Measurements from ENCODE around the gene ORMDL3. TPM values are rescaled to one million over a fixed set of nuclear protein-coding genes. Genes with fewer than 3 reads are reported as not detected.

Gene ORMDL3
- total and polyA plus RNA-seq, 10 of the 15 experiments (the other 5 are each of a cell fraction or from before 2014, with no cell fraction given) = 8.8 to 98.1 (median 49.9) TPM

DNA sequence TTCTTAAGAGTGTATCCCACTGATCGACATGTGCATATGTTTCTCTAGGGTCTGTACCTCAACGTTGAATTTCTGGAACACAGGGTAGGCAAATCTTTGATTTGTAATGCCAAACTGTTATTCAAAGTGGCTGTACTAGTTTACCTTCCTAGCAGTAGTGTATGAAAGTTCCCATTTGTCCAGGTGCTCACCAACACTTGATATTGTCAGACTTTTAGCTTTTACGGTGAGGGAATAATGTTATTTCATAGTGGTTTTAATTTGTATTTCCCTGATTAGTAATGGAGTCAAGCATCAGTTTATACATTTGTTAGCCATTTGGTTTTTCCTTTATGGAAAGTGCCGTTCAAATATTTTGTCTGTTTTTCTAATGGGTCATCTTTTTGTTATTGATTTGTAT is 29.3 kb downstream of the ORMDL3 start (continued):
- TF ChIP-seq, protein P1, sequence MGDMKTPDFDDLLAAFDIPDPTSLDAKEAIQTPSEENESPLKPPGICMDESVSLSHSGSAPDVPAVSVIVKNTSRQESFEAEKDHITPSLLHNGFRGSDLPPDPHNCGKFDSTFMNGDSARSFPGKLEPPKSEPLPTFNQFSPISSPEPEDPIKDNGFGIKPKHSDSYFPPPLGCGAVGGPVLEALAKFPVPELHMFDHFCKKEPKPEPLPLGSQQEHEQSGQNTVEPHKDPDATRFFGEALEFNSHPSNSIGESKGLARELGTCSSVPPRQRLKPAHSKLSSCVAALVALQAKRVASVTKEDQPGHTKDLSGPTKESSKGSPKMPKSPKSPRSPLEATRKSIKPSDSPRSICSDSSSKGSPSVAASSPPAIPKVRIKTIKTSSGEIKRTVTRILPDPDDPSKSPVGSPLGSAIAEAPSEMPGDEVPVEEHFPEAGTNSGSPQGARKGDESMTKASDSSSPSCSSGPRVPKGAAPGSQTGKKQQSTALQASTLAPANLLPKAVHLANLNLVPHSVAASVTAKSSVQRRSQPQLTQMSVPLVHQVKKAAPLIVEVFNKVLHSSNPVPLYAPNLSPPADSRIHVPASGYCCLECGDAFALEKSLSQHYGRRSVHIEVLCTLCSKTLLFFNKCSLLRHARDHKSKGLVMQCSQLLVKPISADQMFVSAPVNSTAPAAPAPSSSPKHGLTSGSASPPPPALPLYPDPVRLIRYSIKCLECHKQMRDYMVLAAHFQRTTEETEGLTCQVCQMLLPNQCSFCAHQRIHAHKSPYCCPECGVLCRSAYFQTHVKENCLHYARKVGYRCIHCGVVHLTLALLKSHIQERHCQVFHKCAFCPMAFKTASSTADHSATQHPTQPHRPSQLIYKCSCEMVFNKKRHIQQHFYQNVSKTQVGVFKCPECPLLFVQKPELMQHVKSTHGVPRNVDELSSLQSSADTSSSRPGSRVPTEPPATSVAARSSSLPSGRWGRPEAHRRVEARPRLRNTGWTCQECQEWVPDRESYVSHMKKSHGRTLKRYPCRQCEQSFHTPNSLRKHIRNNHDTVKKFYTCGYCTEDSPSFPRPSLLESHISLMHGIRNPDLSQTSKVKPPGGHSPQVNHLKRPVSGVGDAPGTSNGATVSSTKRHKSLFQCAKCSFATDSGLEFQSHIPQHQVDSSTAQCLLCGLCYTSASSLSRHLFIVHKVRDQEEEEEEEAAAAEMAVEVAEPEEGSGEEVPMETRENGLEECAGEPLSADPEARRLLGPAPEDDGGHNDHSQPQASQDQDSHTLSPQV (IDR thresholded peaks at IDR 0.05) = no peak
- TF ChIP-seq RAD21 (IDR thresholded peaks at IDR 0.05; ENCODE audit: insufficient read depth, low read depth, low read length) = no peak

DNA sequence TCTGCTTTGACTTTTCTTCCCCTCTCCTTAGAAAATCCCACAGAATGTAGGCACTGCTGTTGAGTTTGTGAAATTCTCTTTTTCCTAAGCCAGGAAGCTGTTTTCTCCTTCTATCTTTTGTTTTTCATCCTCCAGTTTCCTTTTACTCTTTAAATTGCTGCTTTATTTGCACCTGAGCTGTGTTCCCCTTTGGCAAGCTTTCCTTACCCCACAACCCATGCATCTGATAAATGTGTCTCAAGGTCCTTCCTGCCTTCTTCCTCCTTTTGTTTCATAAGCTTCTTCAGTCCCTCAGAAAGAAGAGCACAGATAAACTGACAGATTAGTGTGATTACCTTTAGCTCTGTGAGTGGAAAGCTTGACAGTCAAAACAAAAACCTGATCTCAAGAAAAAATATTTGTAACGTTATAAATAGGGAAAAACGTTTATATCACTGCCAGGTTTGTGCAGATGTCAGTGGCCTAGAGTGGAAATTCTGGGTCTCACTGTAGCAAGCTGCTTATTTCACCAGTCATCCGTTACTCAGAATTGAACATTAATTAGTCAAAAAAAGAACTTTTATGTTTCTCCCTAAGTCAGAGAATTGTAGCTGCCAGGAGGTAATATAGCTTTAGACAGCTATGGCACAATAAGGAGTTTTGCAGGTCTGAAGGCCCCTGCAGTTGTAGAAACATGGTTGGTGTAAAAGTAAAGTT is 32.6 kb downstream of the ORMDL3 start:
- POLR2A ChIA-PET = interaction anchor here (0.9 to 2.2 kb wide), 7 partner anchors 8 to 73 kb away, joined by 3 to 11 read pairs (median 5); no protein-coding TSS in a partner anchor
- Histone ChIP-seq H3K9me3 (replicated peaks; ENCODE audit: control insufficient read depth, insufficient read depth, low read length) (no peaks in the 10 kb centered on the region), H3K27ac (ENCODE audit: control insufficient read depth, insufficient read depth) (no peak overlapping the region), H2AFZ (ENCODE audit: control insufficient read depth, low read depth, low read length) (peak overlapping the region; percentile 26; the same call in 1 of the 2 replicates), H3K9ac (ENCODE audit: control insufficient read depth, insufficient read depth, low read length) (no peak overlapping the region), H3K79me2 (ENCODE audit: control insufficient read depth, insufficient read depth, low read length) (no peaks in the 10 kb centered on the region), H3K4me1 (ENCODE audit: control insufficient read depth, insufficient read depth, low read length) (no peaks in the 10 kb centered on the region), H3K4me2 (ENCODE audit: control insufficient read depth, insufficient read depth) (no peak overlapping the region), H3K4me3 (no peak overlapping the region), H3K27me3 (replicated peaks in 1 of 2; ENCODE audit: control insufficient read depth in 2 of 2, insufficient read depth in 2 of 2, low read length in 1 of 2) (no peaks in the 10 kb centered on the region), H3K36me3 (ENCODE audit: control insufficient read depth in 2 of 2, insufficient read depth in 2 of 2, low read length in 1 of 2) (no peaks in the 10 kb centered on the region), H4K20me1 (ENCODE audit: control insufficient read depth, insufficient read depth) (no peaks in the 10 kb centered on the region)
- RAD21 ChIA-PET (ENCODE audit: unreplicated experiment) = interaction anchor here (0.8 to 1.8 kb wide), 5 partner anchors 17 to 85 kb away, joined by 3 to 4 read pairs (median 3); partner anchors contain the start of genes LRRC3C, ORMDL3 and PSMD3
- ATAC-seq = no peak
- FAIRE-seq = no peak
- BruUV-seq (replicated peaks) = no TSS peak
- no peak for DNase-seq (ENCODE audit: low read depth, low spot score)
- intact Hi-C loops (cut with micrococcal nuclease; ENCODE audit: unreplicated experiment) (no loop called here), in situ Hi-C loops (cut with MboI) (no loop called here)
- TF ChIP-seq CBX3 (IDR thresholded peaks at IDR 0.05; ENCODE audit: borderline replicate concordance, low read depth) (no peak), NR2C1 (IDR thresholded peaks at IDR 0.05) (no peak), RCOR1 (conservative IDR thresholded peaks at IDR 0.05; ENCODE audit: low read depth, low read length) (no peak), RBBP5 (conservative IDR thresholded peaks at IDR 0.05) (no peak), BMI1 (IDR thresholded peaks at IDR 0.05; ENCODE audit: borderline replicate concordance) (no peak), LARP7 (IDR thresholded peaks at IDR 0.05) (no peak), PAX8 (IDR thresholded peaks at IDR 0.05) (no peak), ESRRA (IDR thresholded peaks at IDR 0.05; ENCODE audit: low read length) (no peak), RB1 (IDR thresholded peaks at IDR 0.05; ENCODE audit: borderline replicate concordance) (no peak)
- TF ChIP-seq, protein P2, sequence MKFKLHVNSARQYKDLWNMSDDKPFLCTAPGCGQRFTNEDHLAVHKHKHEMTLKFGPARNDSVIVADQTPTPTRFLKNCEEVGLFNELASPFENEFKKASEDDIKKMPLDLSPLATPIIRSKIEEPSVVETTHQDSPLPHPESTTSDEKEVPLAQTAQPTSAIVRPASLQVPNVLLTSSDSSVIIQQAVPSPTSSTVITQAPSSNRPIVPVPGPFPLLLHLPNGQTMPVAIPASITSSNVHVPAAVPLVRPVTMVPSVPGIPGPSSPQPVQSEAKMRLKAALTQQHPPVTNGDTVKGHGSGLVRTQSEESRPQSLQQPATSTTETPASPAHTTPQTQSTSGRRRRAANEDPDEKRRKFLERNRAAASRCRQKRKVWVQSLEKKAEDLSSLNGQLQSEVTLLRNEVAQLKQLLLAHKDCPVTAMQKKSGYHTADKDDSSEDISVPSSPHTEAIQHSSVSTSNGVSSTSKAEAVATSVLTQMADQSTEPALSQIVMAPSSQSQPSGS (IDR thresholded peaks at IDR 0.05; ENCODE audit: low read length) = no peak
- TF ChIP-seq, protein P3, sequence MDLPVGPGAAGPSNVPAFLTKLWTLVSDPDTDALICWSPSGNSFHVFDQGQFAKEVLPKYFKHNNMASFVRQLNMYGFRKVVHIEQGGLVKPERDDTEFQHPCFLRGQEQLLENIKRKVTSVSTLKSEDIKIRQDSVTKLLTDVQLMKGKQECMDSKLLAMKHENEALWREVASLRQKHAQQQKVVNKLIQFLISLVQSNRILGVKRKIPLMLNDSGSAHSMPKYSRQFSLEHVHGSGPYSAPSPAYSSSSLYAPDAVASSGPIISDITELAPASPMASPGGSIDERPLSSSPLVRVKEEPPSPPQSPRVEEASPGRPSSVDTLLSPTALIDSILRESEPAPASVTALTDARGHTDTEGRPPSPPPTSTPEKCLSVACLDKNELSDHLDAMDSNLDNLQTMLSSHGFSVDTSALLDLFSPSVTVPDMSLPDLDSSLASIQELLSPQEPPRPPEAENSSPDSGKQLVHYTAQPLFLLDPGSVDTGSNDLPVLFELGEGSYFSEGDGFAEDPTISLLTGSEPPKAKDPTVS (IDR thresholded peaks at IDR 0.05; ENCODE audit: low read depth, low read length) = no peak
- SMC1A ChIA-PET (ENCODE audit: uncharacterized antibody, unreplicated experiment) = interaction anchor here (0.6 to 3.7 kb wide), 12 partner anchors 11 to 272 kb away, joined by 3 to 22 read pairs (median 3); partner anchors contain the start of gene MIEN1
- CTCF ChIA-PET = interaction anchor here (1.0 to 2.4 kb wide), 5 partner anchors 9 to 180 kb away, joined by 3 to 14 read pairs (median 5); no protein-coding TSS in a partner anchor
- WGBS (ENCODE audit: insufficient coverage, insufficient replicate concordance, low lambda C conversion rate, missing lambda C conversion rate) = 21% methylated on average over 3 of the region's 3 CpGs

Data from GM12878 (cell line).